Stomach (tissue), 9 donors: ENCODE data around the gene C3orf70. TPM values are rescaled to one million over a fixed set of nuclear protein-coding genes. Genes with fewer than 3 reads are reported as not detected.

Experiments used
- DNase-seq, 2 donors: peaks; one replicate each; pipeline versions ENCODE4 v3.0.0 to v3.0.0-alpha.2; 2013 to 2019
- H3K27ac ChIP-seq, 5 donors: fragments of 200-600 bp in 4 of 5; sonication (generic) in 4 of 5; one replicate each; pipeline ENCODE4 v1.5.1; 2013 to 2019; ENCODE audit warnings: mild to moderate bottlenecking in 1 of 5, moderate library complexity in 1 of 5
- H3K27me3 ChIP-seq, 3 donors: fragments of 200-600 bp; sonication (generic); one replicate each; pipeline ENCODE4 v1.5.1; 2017 to 2019; ENCODE audit warnings: mixed run types in 1 of 3
- H3K36me3 ChIP-seq, 4 donors: fragments of 200-600 bp; sonication (generic); 1 replicate in 3 of 4; 2 replicates in 1 of 4; pipeline ENCODE4 v1.5.1; 2016 to 2019
- H3K4me1 ChIP-seq, 4 donors: fragments of 200-600 bp; sonication (generic); one replicate each; pipeline ENCODE4 v1.5.1; 2016 to 2019
- H3K4me3 ChIP-seq, 4 donors: fragments of 200-600 bp; sonication (generic) in 3 of 4; one replicate each; pipeline ENCODE4 v1.5.1; 2016 to 2019; ENCODE audit warnings: mild to moderate bottlenecking in 1 of 4
- H3K9me3 ChIP-seq, 4 donors: fragments of 200-600 bp; sonication (generic); one replicate each; pipeline ENCODE4 v1.5.1; 2016 to 2019
- EP300 ChIP-seq: sonication (generic); formaldehyde crosslinking; IDR thresholded peaks from one replicate; pipeline ENCODE4 v1.6.1; 2017; ENCODE audit warnings: antibody characterized with exemption
- POLR2A ChIP-seq, 4 donors: fragments of 450-650 bp; IDR thresholded peaks; one replicate each; pipeline ENCODE4 v1.6.1; 2016; ENCODE audit warnings: antibody characterized with exemption in 4 of 4, control low read depth in 2 of 4, mild to moderate bottlenecking in 1 of 4, moderate library complexity in 1 of 4
- POLR2AphosphoS5 ChIP-seq, 3 donors: sonication (generic); formaldehyde crosslinking; IDR thresholded peaks; one replicate each; pipeline ENCODE4 v1.6.1; 2016; ENCODE audit warnings: antibody characterized with exemption in 3 of 3
- WGBS, 5 donors: extraction: QIAGEN DNeasy Blood & Tissue Kit in 3 of 5; methylation state at CpG; one replicate each; pipeline versions ENCODE4 v1.1.5 to v1.1.7; 2013 to 2018; 5-methylcytosine and 5-hydroxymethylcytosine counted together
- intact Hi-C: fragments of 100-400 bp; cut with DNase I; formaldehyde crosslinking; loops from one replicate; pipeline ENCODE4 v1.15.1; 2023; ENCODE audit warnings: low total_unique reads
- polyA plus RNA-seq, 3 donors: library from polyadenylated mRNA; stranded (reverse); fragments of 200-250 nt; gene quantifications; one replicate each; pipeline ENCODE4 v1.2.3, GENCODE V29; 2013
- total RNA-seq, 5 donors: library from RNA; depleted of rRNA; stranded (reverse); fragments of >200 nt; gene quantifications; one replicate each; pipeline versions ENCODE4 v1.1.0 to v1.2.3, GENCODE V29; 2014 to 2016
- TF ChIP-seq, protein P1 (sequence below), 7 experiments: fragments of 450-650 bp in 4 of 7; fragments of 200-600 bp in 3 of 7; sonication (generic) in 3 of 7; IDR thresholded peaks; one replicate each; pipeline ENCODE4 v1.5.1; 2016 to 2019; ENCODE audit warnings: antibody characterized with exemption in 7 of 7, control low read depth in 2 of 7, mild to moderate bottlenecking in 1 of 7
- donor health status: healthy with polysubstance abuse.
- donor health status: Bipolar disorder and iron deficiency.
- donor health status: healthy.

The C3orf70 gene
- total and polyA plus RNA-seq, 8 donors, result 0.92 to 33.5 (median 6.6) TPM

DNA sequence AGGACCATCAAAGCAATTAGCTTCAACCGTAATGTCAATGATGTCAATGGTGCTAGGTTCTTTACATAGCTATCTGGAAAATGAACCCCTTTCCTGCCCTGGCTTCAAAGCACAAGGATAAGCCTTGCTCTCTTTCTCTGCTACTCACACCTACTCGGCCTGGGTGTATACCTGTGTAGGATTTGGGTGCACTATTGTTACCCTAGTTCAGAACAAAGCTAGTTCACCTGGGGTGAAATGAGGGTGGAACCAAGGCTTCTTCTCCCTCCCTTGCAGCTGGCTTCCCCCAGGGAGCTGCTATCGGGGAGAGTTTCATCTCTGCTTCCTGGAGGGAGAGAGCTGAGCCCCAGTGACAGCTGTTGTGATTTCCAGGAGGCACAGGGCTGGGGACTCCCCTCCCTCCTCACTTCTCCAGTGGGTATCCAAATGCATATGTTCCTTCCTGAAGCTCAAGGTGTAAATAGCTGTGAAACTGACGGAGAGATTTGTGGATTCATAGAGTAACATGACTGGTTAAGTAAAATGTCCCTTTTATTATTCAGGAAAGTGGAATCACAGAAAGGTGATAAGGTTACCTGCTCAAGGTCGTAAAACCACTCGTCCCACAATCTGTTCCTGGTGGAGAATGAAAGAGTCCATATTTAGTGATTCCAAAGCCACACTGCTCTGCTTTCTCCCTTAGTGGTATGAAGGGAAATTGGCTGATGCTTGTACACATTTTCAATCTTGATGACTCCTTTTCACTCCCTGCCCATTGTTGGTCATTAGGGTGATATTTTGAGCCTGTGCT lies 11.8 kb upstream of the C3orf70 start:
- DNase-seq, result no peak
- H3K9me3 ChIP-seq, result no peaks in the 10 kb centered on the region
- WGBS, 5 donors, result 56 to 66% (median 60%) methylated on average over 6 of the region's 6 CpGs
- no peaks in the 10 kb centered on the region for H3K36me3 ChIP-seq
- no peaks in the 10 kb centered on the region for H3K4me1 ChIP-seq
- no peak overlapping the region for H3K27ac ChIP-seq
- TF ChIP-seq POLR2A (IDR thresholded peaks at IDR 0.05) (no peak), POLR2AphosphoS5 (IDR thresholded peaks at IDR 0.05) (no peak), EP300 (no peak)
- TF ChIP-seq, protein P1, sequence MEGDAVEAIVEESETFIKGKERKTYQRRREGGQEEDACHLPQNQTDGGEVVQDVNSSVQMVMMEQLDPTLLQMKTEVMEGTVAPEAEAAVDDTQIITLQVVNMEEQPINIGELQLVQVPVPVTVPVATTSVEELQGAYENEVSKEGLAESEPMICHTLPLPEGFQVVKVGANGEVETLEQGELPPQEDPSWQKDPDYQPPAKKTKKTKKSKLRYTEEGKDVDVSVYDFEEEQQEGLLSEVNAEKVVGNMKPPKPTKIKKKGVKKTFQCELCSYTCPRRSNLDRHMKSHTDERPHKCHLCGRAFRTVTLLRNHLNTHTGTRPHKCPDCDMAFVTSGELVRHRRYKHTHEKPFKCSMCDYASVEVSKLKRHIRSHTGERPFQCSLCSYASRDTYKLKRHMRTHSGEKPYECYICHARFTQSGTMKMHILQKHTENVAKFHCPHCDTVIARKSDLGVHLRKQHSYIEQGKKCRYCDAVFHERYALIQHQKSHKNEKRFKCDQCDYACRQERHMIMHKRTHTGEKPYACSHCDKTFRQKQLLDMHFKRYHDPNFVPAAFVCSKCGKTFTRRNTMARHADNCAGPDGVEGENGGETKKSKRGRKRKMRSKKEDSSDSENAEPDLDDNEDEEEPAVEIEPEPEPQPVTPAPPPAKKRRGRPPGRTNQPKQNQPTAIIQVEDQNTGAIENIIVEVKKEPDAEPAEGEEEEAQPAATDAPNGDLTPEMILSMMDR (IDR thresholded peaks at IDR 0.05), result no peak
- peaks cover 0 to 12% (median 0%) of the 10 kb centered on the region in 3 donors for H3K27me3 ChIP-seq
- H3K4me3 ChIP-seq, result no peak overlapping the region
- intact Hi-C loops, result no loop called here

DNA sequence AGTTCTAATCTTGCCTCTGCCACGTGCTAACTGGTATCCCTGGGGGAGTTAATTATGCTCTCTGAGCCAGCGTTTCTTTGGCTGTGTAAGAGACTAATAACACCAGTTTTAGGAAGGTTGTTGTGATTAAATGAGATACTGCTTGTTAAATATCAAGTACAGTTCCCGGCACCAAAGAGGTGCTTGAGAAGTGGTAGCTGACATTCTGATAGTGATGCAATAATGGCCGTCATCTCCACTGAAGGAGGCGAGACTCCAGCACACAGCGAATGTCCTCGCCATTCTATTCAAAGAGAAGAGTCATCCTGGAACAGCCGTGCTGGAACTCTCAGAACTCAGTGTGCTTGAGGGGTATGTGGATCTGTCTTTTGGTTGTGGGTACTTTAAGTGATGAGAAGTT lies 9.8 kb upstream of the C3orf70 start:
- DNase-seq, result no peak
- WGBS, 5 donors, result 79 to 89% (median 87%) methylated on average over 8 of the region's 8 CpGs
- Histone ChIP-seq H3K27ac (no peak overlapping the region), H3K27me3 (peaks cover 0 to 12% (median 0%) of the 10 kb centered on the region in 3 donors), H3K4me1 (no peaks in the 10 kb centered on the region), H3K36me3 (no peaks in the 10 kb centered on the region), H3K4me3 (no peak overlapping the region), H3K9me3 (no peaks in the 10 kb centered on the region)
- TF ChIP-seq POLR2AphosphoS5 (IDR thresholded peaks at IDR 0.05) (no peak), POLR2A (IDR thresholded peaks at IDR 0.05) (no peak), EP300 (no peak)
- TF ChIP-seq, protein P1 (IDR thresholded peaks at IDR 0.05), result no peak
- intact Hi-C loops, result no loop called here

DNA sequence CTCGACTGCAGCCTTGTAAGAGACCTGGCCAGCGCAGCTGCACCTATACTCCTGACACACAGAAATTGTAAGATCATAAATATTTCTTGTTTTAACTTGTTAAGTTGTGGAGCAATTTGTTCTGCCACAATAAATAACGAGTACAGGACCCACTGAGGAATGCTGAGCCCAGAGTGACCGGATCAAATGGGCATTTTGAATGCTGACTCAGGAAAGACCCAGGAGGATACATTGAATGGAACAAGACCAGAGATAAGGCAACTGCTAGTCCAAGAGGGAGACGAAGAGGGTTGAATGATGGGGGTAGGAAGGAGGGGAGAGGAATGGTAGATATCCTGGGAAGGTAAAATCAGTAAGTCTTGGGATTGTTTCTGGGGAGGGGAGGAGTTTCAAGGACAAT lies 8.9 kb upstream of the C3orf70 start:
- H3K4me3 ChIP-seq, result no peak overlapping the region
- H3K36me3 ChIP-seq, result no peaks in the 10 kb centered on the region
- no peaks in the 10 kb centered on the region for H3K4me1 ChIP-seq
- TF ChIP-seq POLR2AphosphoS5 (IDR thresholded peaks at IDR 0.05), result no peak
- no peak for TF ChIP-seq POLR2A (IDR thresholded peaks at IDR 0.05)
- TF ChIP-seq, protein P1 (IDR thresholded peaks at IDR 0.05), result no peak
- TF ChIP-seq EP300, result no peak
- no peak for DNase-seq
- H3K9me3 ChIP-seq, result no peaks in the 10 kb centered on the region
- peaks cover 0 to 12% (median 0%) of the 10 kb centered on the region in 3 donors for H3K27me3 ChIP-seq
- intact Hi-C loops, result no loop called here
- WGBS, 5 donors, result 72 to 82% (median 76%) methylated on average over 5 of the region's 5 CpGs
- H3K27ac ChIP-seq, result no peak overlapping the region

DNA sequence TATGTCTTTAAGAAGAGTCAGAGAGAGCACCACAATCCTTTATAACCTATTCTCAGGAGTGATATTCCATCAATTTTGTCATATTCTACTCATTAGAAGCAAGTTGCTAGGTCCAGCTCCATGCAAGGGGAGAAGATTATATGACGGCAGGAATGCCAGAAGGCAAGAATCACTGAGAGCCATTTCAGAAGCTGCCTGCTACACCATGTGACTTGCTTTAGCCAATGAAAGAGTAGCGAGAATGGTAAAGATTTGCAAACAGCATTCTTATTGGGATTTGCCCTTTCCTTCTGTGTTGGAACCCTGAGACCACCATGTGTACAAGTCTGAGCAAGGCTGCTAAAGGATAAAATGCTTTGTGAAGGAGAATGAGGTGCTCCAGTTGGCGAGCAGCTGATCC lies 4.5 kb upstream of the C3orf70 start:
- no peak for DNase-seq
- Histone ChIP-seq H3K27ac (no peak overlapping the region), H3K9me3 (no peaks in the 10 kb centered on the region), H3K4me1 (peaks cover 0 to 15% (median 11%) of the 10 kb centered on the region in 4 donors), H3K4me3 (no peak overlapping the region), H3K36me3 (no peaks in the 10 kb centered on the region), H3K27me3 (peaks cover 0 to 36% (median 10%) of the 10 kb centered on the region in 3 donors)
- WGBS, 5 donors, result 80 to 90% (median 89%) methylated on average over 3 of the region's 3 CpGs
- TF ChIP-seq POLR2AphosphoS5 (IDR thresholded peaks at IDR 0.05), result no peak
- TF ChIP-seq, protein P1 (IDR thresholded peaks at IDR 0.05), result no peak
- no peak for TF ChIP-seq POLR2A (IDR thresholded peaks at IDR 0.05)
- TF ChIP-seq EP300, result no peak
- intact Hi-C loops, result no loop called here
